ENCODE results near the gene SLC35F2.
"Not testable (repeated sequence)": the region's sequence is repeated elsewhere in the genome, so short reads cannot be mapped to it uniquely, and the experiment has no call there.

Gene SLC35F2

DNA sequence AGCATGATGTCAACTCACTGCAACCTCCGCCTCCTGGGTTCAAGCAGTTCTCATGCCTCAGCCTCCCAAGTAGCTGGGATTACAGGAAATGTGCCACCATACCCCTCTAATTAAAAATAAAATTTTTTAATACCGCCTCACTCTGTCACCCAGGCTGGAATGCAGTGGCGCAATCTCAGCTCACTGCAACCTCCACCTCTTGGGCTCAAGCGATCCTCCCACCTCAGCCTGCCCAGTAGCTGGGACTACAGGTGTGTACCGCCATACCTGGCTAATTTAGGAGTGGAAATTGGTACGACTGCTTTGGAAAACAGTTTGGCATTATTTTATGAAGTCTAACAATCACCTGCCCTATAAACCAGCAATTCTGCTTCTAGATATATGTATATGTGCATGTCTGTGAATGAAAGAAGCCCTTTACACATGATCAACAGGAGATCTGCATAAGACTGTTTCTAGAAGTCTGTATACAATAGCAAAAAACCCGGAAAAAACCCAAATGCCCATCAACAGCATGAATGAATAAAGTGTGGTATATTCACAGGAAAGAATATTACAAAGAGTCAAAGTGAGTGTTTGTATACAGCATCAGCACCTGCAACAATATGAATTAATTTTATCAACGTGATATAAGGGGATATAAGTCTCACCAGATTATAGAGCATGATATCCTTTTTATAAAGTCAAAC, 16.0 kb downstream of the SLC35F2 start:
- no peak for DNase-seq (ENCODE audit: low read depth in 2 of 2)

GRCh38 chr11:107840129-107840484, 18.5 kb downstream of the SLC35F2 start:
- no peak for DNase-seq (ENCODE audit: low read depth in 2 of 2)

GRCh38 chr11:107836851-107837250, 21.7 kb downstream of the SLC35F2 start:
- DNase-seq (ENCODE audit: low read depth in 2 of 2) = no peak

- no peak for DNase-seq (ENCODE audit: low read depth in 2 of 2)
Measured at GRCh38 chr11:107834995-107835394, 23.6 kb downstream of the SLC35F2 start.

DNA sequence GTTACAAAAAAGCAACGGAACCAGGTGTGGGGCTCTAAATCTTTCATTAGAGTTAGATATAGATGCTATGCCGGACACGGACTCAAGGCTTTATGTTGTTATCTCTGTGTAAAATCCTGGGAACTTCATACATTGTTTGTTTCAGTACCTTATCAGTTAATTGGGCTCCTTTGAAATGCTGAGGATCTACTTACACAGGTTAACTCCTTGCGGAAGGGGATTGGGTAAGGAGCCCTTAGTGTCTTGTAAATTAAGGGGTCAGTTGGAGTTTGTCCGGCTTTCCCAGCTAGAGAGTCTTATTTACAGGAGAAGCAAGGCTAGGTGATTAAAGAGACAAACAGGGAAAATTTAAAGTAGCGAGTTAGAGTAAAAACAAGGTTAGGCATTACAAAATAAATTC, 24.7 kb downstream of the SLC35F2 start:
- not testable (repeated sequence) for DNase-seq (ENCODE audit: low read depth in 2 of 2)

- no peak for DNase-seq (ENCODE audit: low read depth in 2 of 2)
Measured at GRCh38 chr11:107830915-107831540, 27.6 kb downstream of the SLC35F2 start.

GRCh38 chr11:107827041-107827440, 31.5 kb downstream of the SLC35F2 start:
- DNase-seq (ENCODE audit: low read depth in 2 of 2) = no peak

- DNase-seq (ENCODE audit: low read depth in 2 of 2) = no peak
Measured at GRCh38 chr11:107825875-107826274, 32.7 kb downstream of the SLC35F2 start.

GRCh38 chr11:107824668-107825369, 33.8 kb downstream of the SLC35F2 start:
- no peak for DNase-seq (ENCODE audit: low read depth in 2 of 2)

- DNase-seq (ENCODE audit: low read depth in 2 of 2) = no peak
Measured at GRCh38 chr11:107821199-107821927, 37.2 kb downstream of the SLC35F2 start.

DNA sequence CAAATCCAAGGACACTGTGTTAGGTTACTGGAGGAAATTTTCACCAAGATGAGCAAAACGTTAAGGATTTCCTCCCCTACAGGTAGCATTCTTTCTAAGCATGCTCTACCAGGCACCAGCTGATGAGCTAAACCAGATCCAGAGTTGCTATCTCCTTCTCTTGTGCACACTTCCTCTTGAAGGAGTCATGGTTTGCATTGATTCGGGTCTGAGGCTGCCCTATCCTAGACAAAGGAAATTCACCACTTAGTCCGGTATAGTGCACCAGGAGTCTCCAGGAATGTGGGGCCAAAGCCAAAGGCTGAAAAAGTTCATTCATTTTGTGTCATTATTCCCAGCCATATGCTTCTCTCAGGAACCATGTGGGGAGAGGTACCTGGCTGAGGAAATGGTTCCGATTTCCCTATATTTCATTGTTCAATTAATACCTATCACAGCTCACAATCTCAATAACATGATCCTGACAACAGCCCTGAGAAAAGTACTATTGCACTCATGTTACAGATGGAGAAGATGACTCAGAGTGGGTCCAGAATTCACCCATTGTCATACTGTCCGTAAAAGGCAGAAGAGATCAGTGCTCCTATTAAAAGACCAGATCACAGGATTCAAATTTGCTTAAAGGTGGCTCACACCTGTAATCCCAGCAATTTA, 39.1 kb downstream of the SLC35F2 start:
- no peak for DNase-seq (ENCODE audit: low read depth in 2 of 2)

DNA sequence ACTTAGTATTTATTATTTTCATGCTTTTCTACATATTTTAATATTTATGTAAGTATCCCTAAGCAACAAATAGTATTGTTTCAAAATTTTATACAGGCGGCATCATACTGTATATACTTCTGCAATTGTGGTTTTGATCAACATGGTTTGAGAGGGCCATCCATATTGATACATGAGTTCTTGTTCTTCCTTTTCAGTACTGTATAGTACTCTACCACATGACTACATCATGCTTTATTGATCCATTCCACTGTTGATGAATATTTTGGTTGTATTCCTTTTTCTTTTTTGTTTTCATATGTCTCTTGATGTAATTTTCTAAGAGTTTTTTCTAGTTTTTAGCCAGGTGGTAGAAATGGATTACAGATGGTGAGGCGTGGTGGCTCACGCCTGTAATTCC, 40.1 kb downstream of the SLC35F2 start:
- no peak for DNase-seq (ENCODE audit: low read depth in 2 of 2)

DNA sequence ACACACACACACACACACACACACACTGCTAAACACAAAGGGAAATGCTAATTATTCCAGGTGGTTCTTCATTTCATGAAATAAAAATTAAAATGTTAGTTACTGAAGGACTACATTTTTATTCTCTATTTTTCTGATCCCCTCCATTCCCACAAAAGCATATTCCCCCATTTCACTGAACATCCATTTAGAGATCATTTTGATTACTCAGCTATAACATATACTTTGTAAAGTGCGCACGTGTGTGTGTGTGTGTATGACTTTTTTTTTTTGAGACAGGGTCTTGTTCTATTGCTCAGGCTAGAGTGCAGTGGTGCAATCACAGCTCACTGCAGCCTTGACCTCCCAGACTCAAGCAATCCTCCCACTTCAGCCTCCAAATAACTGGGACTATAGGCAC, 42.6 kb downstream of the SLC35F2 start:
- DNase-seq (ENCODE audit: low read depth in 2 of 2) = no peak

- DNase-seq (ENCODE audit: low read depth in 2 of 2) = no peak
Measured at GRCh38 chr11:107810875-107811274, 47.7 kb downstream of the SLC35F2 start.

GRCh38 chr11:107808521-107808920, 50.1 kb downstream of the SLC35F2 start:
- DNase-seq (ENCODE audit: low read depth in 2 of 2) = no peak

GRCh38 chr11:107804971-107805370, 53.6 kb downstream of the SLC35F2 start:
- no peak for DNase-seq (ENCODE audit: low read depth in 2 of 2)

GRCh38 chr11:107804211-107804610, 54.4 kb downstream of the SLC35F2 start:
- no peak for DNase-seq (ENCODE audit: low read depth in 2 of 2)

GRCh38 chr11:107801641-107802040, 56.9 kb downstream of the SLC35F2 start:
- no peak for DNase-seq (ENCODE audit: low read depth in 2 of 2)

- peak; percentile 19 to 27 for DNase-seq (ENCODE audit: low read depth in 2 of 2)
Measured at GRCh38 chr11:107799218-107799859, 59.2 kb downstream of the SLC35F2 start.

DNA sequence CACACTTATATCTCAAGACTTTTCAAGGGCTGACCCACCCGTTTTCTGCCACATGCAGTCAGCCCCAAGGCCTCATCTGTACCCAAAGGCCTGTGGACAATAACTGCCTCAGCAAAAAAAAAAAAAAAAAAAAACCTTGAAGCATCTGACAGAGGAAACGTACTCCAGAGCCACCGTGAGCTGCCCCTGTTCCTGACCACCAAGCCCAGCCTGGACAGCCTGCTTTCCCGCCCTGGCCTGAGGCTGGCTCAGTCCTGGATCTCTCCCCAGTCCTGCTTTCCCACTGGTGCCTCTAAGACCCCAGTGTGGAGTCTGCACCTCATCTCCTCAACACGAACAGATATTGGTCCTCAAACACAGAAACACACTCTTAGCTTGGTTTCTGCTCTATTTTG, 66.5 kb downstream of the SLC35F2 start:
- DNase-seq (ENCODE audit: low read depth in 2 of 2) = no peak

GRCh38 chr11:107791343-107792048, 67.1 kb downstream of the SLC35F2 start:
- DNase-seq (ENCODE audit: low read depth in 2 of 2) = no peak

Measured in stimulated activated CD8-positive, alpha-beta memory T cell treated with anti-CD3 and anti-CD28 coated beads, Interleukin-15, amount 100 ng/mL, for 48 hours (primary cell).